Fibroblast of mammary gland (primary cell): ENCODE data around the gene EFNA4.

Experiments
- DNase-seq: peaks from one replicate; pipeline ENCODE4 v3.0.0-alpha.2; 2010; ENCODE audit warnings: low read depth
- H3K4me3 ChIP-seq: 2 replicates; pipeline ENCODE4 v1.5.1; 2011; ENCODE audit warnings: low read depth, mild to moderate bottlenecking, low read length, moderate library complexity; ENCODE audit not compliant: control insufficient read depth
- CTCF ChIP-seq: conservative IDR thresholded peaks from 2 replicates; pipeline ENCODE4 v1.5.1; 2011; ENCODE audit warnings: low read depth, low read length, inconsistent platforms; ENCODE audit not compliant: control insufficient read depth, insufficient read depth

EFNA4 gene

GRCh38 chr1:155083865-155084721, 20.6 kb downstream of the EFNA4 start:
- peak; percentile 31 for TF ChIP-seq CTCF
- peak; percentile 59 for DNase-seq
- peak overlapping the region; percentile 67 for H3K4me3 ChIP-seq

- H3K4me3 ChIP-seq, result peak overlapping the region; percentile 67
- peak; percentile 83 for TF ChIP-seq CTCF
- DNase-seq, result peak; percentile 88
Observed at GRCh38 chr1:155084722-155085503, 21.4 kb downstream of the EFNA4 start.

GRCh38 chr1:155085504-155086127, 22.1 kb downstream of the EFNA4 start:
- peak overlapping the region; percentile 67 for H3K4me3 ChIP-seq
- TF ChIP-seq CTCF, result no peak
- peak; percentile 47 for DNase-seq

GRCh38 chr1:155086128-155086741, 22.7 kb downstream of the EFNA4 start:
- H3K4me3 ChIP-seq, result no peak overlapping the region
- peak; percentile 64 for TF ChIP-seq CTCF
- no peak for DNase-seq

- TF ChIP-seq CTCF, result no peak
- H3K4me3 ChIP-seq, result no peak overlapping the region
- DNase-seq, result no peak
Observed at GRCh38 chr1:155086856-155087535, 23.5 kb downstream of the EFNA4 start.
